ENCODE measurements around the gene MYO15A. TPM values are rescaled to one million over a fixed set of nuclear protein-coding genes. Genes with fewer than 3 reads are reported as not detected.
A peak's percentile ranks its signal among the peaks of the same experiment; 100 is the strongest.

The MYO15A gene
- polyA plus RNA-seq, 3 donors, result 0.31 to 4.4 (median 0.56) TPM

DNA sequence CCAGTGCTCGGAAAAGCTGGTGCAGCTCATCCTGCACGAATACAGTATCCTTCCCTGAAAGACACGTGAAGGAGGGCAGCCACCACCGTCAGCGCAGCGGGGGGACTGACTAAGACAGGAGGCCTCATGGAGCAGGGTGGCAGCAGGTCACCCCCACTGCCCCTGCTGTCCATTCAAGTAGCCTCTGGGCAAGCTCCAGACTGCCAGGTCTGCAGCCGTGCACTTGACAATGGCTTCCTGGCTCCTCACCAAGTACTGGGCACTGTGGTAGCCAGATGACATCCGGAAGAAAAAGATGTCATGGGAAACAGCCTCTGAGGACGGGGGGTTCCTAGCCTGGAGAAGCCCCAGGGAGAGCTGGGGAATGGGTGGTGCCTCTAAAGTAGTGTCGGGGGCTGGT lies 7.9 kb upstream of the MYO15A start:
- Mint-ChIP-seq H3K27ac (peak overlapping the region in 1 of 7 donors; percentile 20), H3K4me1 (peaks cover 11% of the 10 kb centered on the region), H3K27me3 (ENCODE audit: low read depth in 3 of 3) (no peaks in the 10 kb centered on the region), H3K36me3 (peaks cover 74 to 85% of the 10 kb centered on the region in 2 donors), H3K9me3 (no peaks in the 10 kb centered on the region), H3K4me3 (no peak overlapping the region)
- peaks cover 15% of the 10 kb centered on the region for H4K20me1 ChIP-seq (ENCODE audit: insufficient read depth, low read length)
- H3K36me3 ChIP-seq (replicated peaks in 1 of 2; ENCODE audit: control insufficient read depth in 1 of 2, insufficient read depth in 2 of 2, low read length in 2 of 2), result peaks cover 80 to 93% of the 10 kb centered on the region in 2 donors
- TF ChIP-seq CTCF (IDR thresholded peaks at IDR 0.05), result no peak
- no peak overlapping the region for H3K4me3 ChIP-seq (replicated peaks in 1 of 3; ENCODE audit: low read depth in 2 of 3, low read length in 3 of 3)
- WGBS (ENCODE audit: insufficient coverage), result 93% methylated on average over 9 of the region's 10 CpGs
- H3K9me3 ChIP-seq (replicated peaks in 1 of 2; ENCODE audit: control insufficient read depth in 1 of 2, insufficient read depth in 1 of 2, low read length in 2 of 2), result no peaks in the 10 kb centered on the region
- intact Hi-C loops (cut with micrococcal nuclease), result no loop called here
- no peaks in the 10 kb centered on the region for H3K27me3 ChIP-seq (ENCODE audit: control insufficient read depth in 2 of 2, insufficient read depth in 2 of 2, low read length in 2 of 2)
- H3K79me2 ChIP-seq (ENCODE audit: insufficient read depth, low read length), result no peaks in the 10 kb centered on the region
- H3K4me2 ChIP-seq (replicated peaks; ENCODE audit: extremely low read depth, low read length, poor library complexity, severe bottlenecking), result no peak overlapping the region
- DNase-seq, result no peak
- H3K4me1 ChIP-seq (ENCODE audit: control insufficient read depth in 1 of 2, insufficient read depth in 2 of 2, low read length in 2 of 2), result peaks cover 4 to 11% of the 10 kb centered on the region in 2 donors
- H3K9ac ChIP-seq (ENCODE audit: insufficient read depth, low read length, poor library complexity, severe bottlenecking), result no peak overlapping the region
- H3K27ac ChIP-seq (ENCODE audit: low read depth in 1 of 2, low read length in 2 of 2), result no peak overlapping the region
- no peak overlapping the region for H2AFZ ChIP-seq (ENCODE audit: insufficient read depth, low read depth, low read length, poor library complexity, severe bottlenecking)

- Histone ChIP-seq H3K4me1 (ENCODE audit: control insufficient read depth in 1 of 2, insufficient read depth in 2 of 2, low read length in 2 of 2) (peaks cover 4 to 11% of the 10 kb centered on the region in 2 donors), H3K9ac (ENCODE audit: insufficient read depth, low read length, poor library complexity, severe bottlenecking) (no peak overlapping the region), H3K4me3 (replicated peaks in 1 of 3; ENCODE audit: low read depth in 2 of 3, low read length in 3 of 3) (no peak overlapping the region), H3K27ac (ENCODE audit: low read depth in 1 of 2, low read length in 2 of 2) (no peak overlapping the region), H3K4me2 (replicated peaks; ENCODE audit: extremely low read depth, low read length, poor library complexity, severe bottlenecking) (no peak overlapping the region), H3K27me3 (ENCODE audit: control insufficient read depth in 2 of 2, insufficient read depth in 2 of 2, low read length in 2 of 2) (no peaks in the 10 kb centered on the region), H2AFZ (ENCODE audit: insufficient read depth, low read depth, low read length, poor library complexity, severe bottlenecking) (no peak overlapping the region), H3K9me3 (replicated peaks in 1 of 2; ENCODE audit: control insufficient read depth in 1 of 2, insufficient read depth in 1 of 2, low read length in 2 of 2) (no peaks in the 10 kb centered on the region), H3K36me3 (replicated peaks in 1 of 2; ENCODE audit: control insufficient read depth in 1 of 2, insufficient read depth in 2 of 2, low read length in 2 of 2) (peaks cover 78 to 93% of the 10 kb centered on the region in 2 donors), H4K20me1 (ENCODE audit: insufficient read depth, low read length) (peaks cover 10% of the 10 kb centered on the region), H3K79me2 (ENCODE audit: insufficient read depth, low read length) (no peaks in the 10 kb centered on the region)
- Mint-ChIP-seq H3K9me3 (no peaks in the 10 kb centered on the region), H3K4me1 (peaks cover 11% of the 10 kb centered on the region), H3K27ac (no peak overlapping the region), H3K27me3 (ENCODE audit: low read depth in 3 of 3) (no peaks in the 10 kb centered on the region), H3K36me3 (peaks cover 71 to 85% of the 10 kb centered on the region in 2 donors), H3K4me3 (no peak overlapping the region)
- 86% methylated on average over 9 of the region's 9 CpGs for WGBS (ENCODE audit: insufficient coverage)
- no peak for DNase-seq
- intact Hi-C loops (cut with micrococcal nuclease), result no loop called here
- TF ChIP-seq CTCF (IDR thresholded peaks at IDR 0.05), result no peak
Measured at GRCh38 chr17:18101828-18102227, 6.7 kb upstream of the MYO15A start.

All from CD14-positive monocyte (primary cell).